HG03469 (cell line): ENCODE results near the gene EML6.
"Not testable (repeated sequence)": the region's sequence is repeated elsewhere in the genome, so short reads cannot be mapped to it uniquely, and the experiment has no call there.

Source experiments
- ATAC-seq: cut with Tn5 transposase; IDR thresholded peaks from one replicate; pipeline ENCODE4 v1.9.1; 2021; ENCODE audit warnings: mild to moderate bottlenecking, moderate library complexity, moderate number of reproducible peaks; ENCODE audit not compliant: unreplicated experiment

EML6 gene

GRCh38 chr2:54723131-54723995 is at the start of gene EML6:
Gene EML6 (plus strand): TSS chr2:54723662. CDS start chr2:54725062, 1,400 bp downstream.
- peak; percentile 99 for ATAC-seq

GRCh38 chr2:54675281-54675680 is 48.2 kb upstream of the EML6 start:
- no peak for ATAC-seq

GRCh38 chr2:54675738-54676137 is 47.7 kb upstream of the EML6 start:
- no peak for ATAC-seq

GRCh38 chr2:54676656-54677055 is 46.8 kb upstream of the EML6 start:
- no peak for ATAC-seq

- no peak for ATAC-seq
These were observed 45.8 kb upstream of the EML6 start for GRCh38 chr2:54677476-54678265.

GRCh38 chr2:54678719-54679118 is 44.7 kb upstream of the EML6 start:
- no peak for ATAC-seq

GRCh38 chr2:54680397-54681041 is 42.9 kb upstream of the EML6 start:
- ATAC-seq = peak; percentile 73

- no peak for ATAC-seq
These were observed 42.0 kb upstream of the EML6 start for GRCh38 chr2:54681416-54681815.

GRCh38 chr2:54683596-54683995 is 39.9 kb upstream of the EML6 start:
- no peak for ATAC-seq

GRCh38 chr2:54685263-54685775 is 38.1 kb upstream of the EML6 start:
- no peak for ATAC-seq

GRCh38 chr2:54687595-54688152 is 35.8 kb upstream of the EML6 start:
- ATAC-seq = no peak

- no peak for ATAC-seq
These were observed 31.9 kb upstream of the EML6 start for GRCh38 chr2:54691445-54692135.

GRCh38 chr2:54692556-54692955 is 30.9 kb upstream of the EML6 start:
- no peak for ATAC-seq

- no peak for ATAC-seq
These were observed 28.1 kb upstream of the EML6 start for GRCh38 chr2:54695378-54695777.

- no peak for ATAC-seq
These were observed 25.5 kb upstream of the EML6 start for GRCh38 chr2:54697934-54698333.

GRCh38 chr2:54698926-54699325 is 24.5 kb upstream of the EML6 start:
- ATAC-seq = not testable (repeated sequence)

- no peak for ATAC-seq
These were observed 23.8 kb upstream of the EML6 start for GRCh38 chr2:54699665-54700064.

GRCh38 chr2:54701029-54701428 is 22.4 kb upstream of the EML6 start:
- no peak for ATAC-seq

- ATAC-seq = no peak
These were observed 19.2 kb upstream of the EML6 start for GRCh38 chr2:54704238-54704637.
